IPS DF 4.7 (cell line): Measurements from ENCODE around the gene NXF3.
"Not testable (repeated sequence)": the region's sequence is repeated elsewhere in the genome, so short reads cannot be mapped to it uniquely, and the experiment has no call there.

Experiments used
- DNase-seq: peaks from one replicate; pipeline ENCODE4 v3.0.0-alpha.2; 2013; ENCODE audit warnings: low spot score; ENCODE audit errors: extremely low read depth

Gene NXF3

DNA sequence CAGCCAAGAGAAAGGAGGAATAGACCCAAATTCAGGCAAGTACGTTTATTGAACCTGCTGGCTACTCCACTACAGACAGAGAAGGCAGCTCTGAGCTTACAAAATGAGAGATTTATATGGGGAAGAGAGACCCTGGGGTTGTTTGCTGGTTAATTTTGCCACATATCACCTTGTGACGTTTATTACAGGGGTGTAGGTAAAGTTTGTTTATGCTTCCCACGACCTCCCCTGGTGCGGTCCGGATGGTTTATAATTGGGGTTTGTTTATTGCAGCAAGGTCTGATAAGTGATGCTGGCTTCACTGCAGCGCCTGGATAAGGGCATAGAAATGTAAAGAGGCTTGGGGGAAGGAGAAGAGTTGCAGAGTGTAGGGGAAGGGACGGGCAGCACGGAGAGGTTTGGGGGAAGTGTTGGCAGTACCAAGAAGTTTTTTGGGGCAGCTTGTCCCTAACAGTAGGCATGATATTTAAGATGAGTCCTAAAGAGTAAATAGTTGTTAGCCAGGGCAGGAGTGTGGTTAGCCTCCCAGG, 41.6 kb downstream of the NXF3 start:
- DNase-seq: no peak

- not testable (repeated sequence) for DNase-seq
Observed at GRCh38 chrX:103033371-103033770, 59.6 kb downstream of the NXF3 start.
